GM12873 (cell line): ENCODE results near the gene PRR29.

ENCODE experiments used
- CTCF ChIP-seq: IDR thresholded peaks from 2 replicates; pipeline ENCODE4 v1.5.1; 2012; ENCODE audit warnings: low read depth, mild to moderate bottlenecking, moderate library complexity, low read length, control low read depth; ENCODE audit not compliant: insufficient read depth; ENCODE audit errors: missing control alignments

The PRR29 gene

GRCh38 chr17:63966646-63967264 is 31.4 kb upstream of the PRR29 start:
- TF ChIP-seq CTCF = no peak

- no peak for TF ChIP-seq CTCF
Observed at GRCh38 chr17:63967953-63968352, 30.2 kb upstream of the PRR29 start.

- no peak for TF ChIP-seq CTCF
Observed at GRCh38 chr17:63969278-63969677, 28.9 kb upstream of the PRR29 start.

GRCh38 chr17:63972796-63973195 is 25.4 kb upstream of the PRR29 start, which contains the start of gene SCN4A:
Gene SCN4A, minus strand, starts transcription at chr17:63972918. Its CDS starts 77 bp downstream, at chr17:63972841.
- no peak for TF ChIP-seq CTCF

GRCh38 chr17:63973247-63973646 is 24.9 kb upstream of the PRR29 start:
- TF ChIP-seq CTCF = no peak

- TF ChIP-seq CTCF = no peak
Observed at GRCh38 chr17:63973930-63974593, 24.1 kb upstream of the PRR29 start.

- TF ChIP-seq CTCF = no peak
Observed at GRCh38 chr17:63974594-63975192, 23.5 kb upstream of the PRR29 start.
